Naive thymus-derived CD4-positive, alpha-beta T cell (primary cell): ENCODE measurements around the gene PCMT1. TPM values are rescaled to one million over a fixed set of nuclear protein-coding genes. Genes with fewer than 3 reads are reported as not detected.

Source experiments
- ATAC-seq: fragments of 150-1000 bp; cut with Tn5 transposase; 2 replicates; pipeline ENCODE4 v1.10.0; 2021; ENCODE audit warnings: mild to moderate bottlenecking, moderate library complexity
- CTCF ChIA-PET: fragments of 350-600 bp; sonication (Branson Sonifier 250); formaldehyde crosslinking; loops from one replicate; lab custom pipeline; 2021; ENCODE audit warnings: antibody characterized with exemption; lab: Charles Lee
- POLR2A ChIA-PET: fragments of 350-600 bp; sonication (Branson Sonifier 250); formaldehyde crosslinking; loops from one replicate; lab custom pipeline; 2021; ENCODE audit warnings: antibody characterized with exemption, inconsistent platforms; lab: Charles Lee
- DNase-seq, 9 donors: peaks; one replicate each; pipeline versions ENCODE4 v3.0.0 to v3.0.0-alpha.2; 2020 to 2022; ENCODE audit warnings: mixed read lengths in 1 of 9
- H3K27ac ChIP-seq: one replicate; pipeline ENCODE4 v1.7.0; 2013; ENCODE audit warnings: mild to moderate bottlenecking, low read depth, low read length, moderate library complexity
- H3K27me3 ChIP-seq, 2 donors: one replicate each; pipeline ENCODE4 v1.7.0; 2013; ENCODE audit warnings: low read length in 2 of 2, mild to moderate bottlenecking in 2 of 2, moderate library complexity in 2 of 2; ENCODE audit not compliant: control insufficient read depth in 2 of 2, insufficient read depth in 2 of 2
- H3K36me3 ChIP-seq, 3 experiments: 1 replicate in 2 of 3; 2 replicates in 1 of 3; pipeline ENCODE4 v1.7.0; 2013; ENCODE audit warnings: low read length in 3 of 3, mild to moderate bottlenecking in 3 of 3, moderate library complexity in 1 of 3; ENCODE audit not compliant: insufficient read depth in 3 of 3, control insufficient read depth in 2 of 3
- H3K4me1 ChIP-seq, 2 donors: one replicate each; pipeline ENCODE4 v1.7.0; 2013; ENCODE audit warnings: low read length in 2 of 2, mild to moderate bottlenecking in 2 of 2, moderate library complexity in 1 of 2; ENCODE audit not compliant: control insufficient read depth in 2 of 2, insufficient read depth in 2 of 2
- H3K4me3 ChIP-seq: 2 replicates; pipeline ENCODE4 v1.7.0; 2013; ENCODE audit warnings: mild to moderate bottlenecking, low read length
- H3K9me3 ChIP-seq, 3 experiments: 1 replicate in 2 of 3; 2 replicates in 1 of 3; pipeline ENCODE4 v1.7.0; 2013; ENCODE audit warnings: low read length in 3 of 3; ENCODE audit not compliant: control insufficient read depth in 2 of 3
- H3K27ac Mint-ChIP-seq, 9 donors: one replicate each; pipeline ENCODE4 v1.8.0; 2020 to 2022; ENCODE audit warnings: mixed read lengths in 9 of 9, mild to moderate bottlenecking in 8 of 9, moderate library complexity in 5 of 9, inconsistent platforms in 2 of 9
- H3K27me3 Mint-ChIP-seq, 5 donors: one replicate each; pipeline ENCODE4 v1.8.0; 2021 to 2022; ENCODE audit warnings: mixed read lengths in 5 of 5, mild to moderate bottlenecking in 1 of 5
- H3K36me3 Mint-ChIP-seq, 5 donors: one replicate each; pipeline ENCODE4 v1.8.0; 2020 to 2022; ENCODE audit warnings: mixed read lengths in 5 of 5, mild to moderate bottlenecking in 3 of 5, inconsistent platforms in 1 of 5
- H3K4me1 Mint-ChIP-seq, 7 donors: one replicate each; pipeline ENCODE4 v1.8.0; 2020 to 2022; ENCODE audit warnings: mixed read lengths in 7 of 7, mild to moderate bottlenecking in 3 of 7, inconsistent platforms in 1 of 7
- H3K4me3 Mint-ChIP-seq, 10 donors: one replicate each; pipeline ENCODE4 v1.8.0; 2020 to 2022; ENCODE audit warnings: mild to moderate bottlenecking in 10 of 10, mixed read lengths in 10 of 10, moderate library complexity in 6 of 10, inconsistent platforms in 2 of 10
- H3K9me3 Mint-ChIP-seq, 11 donors: one replicate each; pipeline ENCODE4 v1.8.0; 2020 to 2022; ENCODE audit warnings: mixed read lengths in 11 of 11, mild to moderate bottlenecking in 4 of 11, inconsistent platforms in 1 of 11, moderate library complexity in 1 of 11
- intact Hi-C, 2 donors: fragments of 100-400 bp; cut with micrococcal nuclease; formaldehyde crosslinking; loops; one replicate each; pipeline ENCODE4 v1.15.1; 2023
- polyA plus RNA-seq, 2 donors: library from polyadenylated mRNA; unstranded; fragments of 300-500 nt; fragmentation: Illumina TruSeq; gene quantifications; one replicate each; pipeline ENCODE4 v1.2.3, GENCODE V29; 2021
- total RNA-seq, 6 experiments: library from RNA in 5 of 6; stranded (reverse) in 5 of 6; gene quantifications; 1 replicate in 5 of 6; 2 replicates in 1 of 6; pipeline ENCODE4 v1.2.3 and lab custom pipeline; 2021 to 2026

PCMT1 gene
- total and polyA plus RNA-seq, 7 experiments from 2014 or later = 26.6 to 135 (median 51.9) TPM

DNA sequence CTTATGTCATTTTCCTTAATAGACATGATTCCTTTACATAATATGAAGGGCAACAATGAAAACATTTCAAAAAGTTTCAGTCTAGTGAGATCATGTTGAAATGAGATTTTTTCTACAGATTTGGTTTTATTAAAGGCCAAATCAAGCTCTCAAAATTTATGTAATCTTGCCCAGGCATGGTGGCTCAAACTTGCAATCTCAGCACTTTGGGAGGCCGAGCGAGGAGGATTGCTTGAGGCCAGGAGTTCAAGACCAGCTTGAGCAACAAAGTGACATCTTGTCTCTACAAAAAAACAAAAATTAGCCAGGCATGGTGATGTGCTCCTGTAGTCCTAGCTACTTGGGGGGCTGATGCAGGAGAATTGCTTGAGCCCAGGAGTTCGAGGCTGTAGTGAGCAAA, 63.8 kb downstream of the PCMT1 start:
- no peaks in the 10 kb centered on the region for H3K4me1 ChIP-seq
- no peaks in the 10 kb centered on the region for H3K9me3 ChIP-seq
- H3K36me3 ChIP-seq = peaks cover 0 to 7% (median 0%) of the 10 kb centered on the region in 3 experiments
- H3K27ac Mint-ChIP-seq = no peak overlapping the region
- no peaks in the 10 kb centered on the region for H3K9me3 Mint-ChIP-seq
- peaks cover 0 to 10% (median 0%) of the 10 kb centered on the region in 7 donors for H3K4me1 Mint-ChIP-seq
- H3K27ac ChIP-seq = no peak overlapping the region
- H3K4me3 ChIP-seq = no peak overlapping the region
- ATAC-seq (no peak), DNase-seq (no peak)
- no peaks in the 10 kb centered on the region for H3K27me3 ChIP-seq
- no peaks in the 10 kb centered on the region for H3K27me3 Mint-ChIP-seq
- ChIA-PET POLR2A (no interaction called here), CTCF (interaction anchor here (0.6 kb wide), 1 partner anchor 203 kb away, joined by 3 read pairs; no protein-coding TSS in a partner anchor)
- peaks cover 3 to 23% (median 18%) of the 10 kb centered on the region in 5 donors for H3K36me3 Mint-ChIP-seq
- H3K4me3 Mint-ChIP-seq = no peak overlapping the region
- intact Hi-C loops = no loop called here

GRCh38 chr6:149815788-149816187, 66.2 kb downstream of the PCMT1 start:
- Histone ChIP-seq H3K4me3 (no peak overlapping the region), H3K27me3 (no peaks in the 10 kb centered on the region), H3K27ac (no peak overlapping the region), H3K9me3 (no peaks in the 10 kb centered on the region), H3K36me3 (peaks cover 0 to 3% (median 0%) of the 10 kb centered on the region in 3 experiments), H3K4me1 (no peaks in the 10 kb centered on the region)
- intact Hi-C loops = no loop called here
- no peak overlapping the region for H3K4me3 Mint-ChIP-seq
- no peak overlapping the region for H3K27ac Mint-ChIP-seq
- ATAC-seq (no peak), DNase-seq (no peak)
- peaks cover 3 to 18% (median 15%) of the 10 kb centered on the region in 5 donors for H3K36me3 Mint-ChIP-seq
- no peaks in the 10 kb centered on the region for H3K27me3 Mint-ChIP-seq
- H3K4me1 Mint-ChIP-seq = peaks cover 0 to 2% (median 0%) of the 10 kb centered on the region in 7 donors
- CTCF ChIA-PET = no interaction called here
- POLR2A ChIA-PET = interaction anchor here (0.7 kb wide), 1 partner anchor 246 kb away, joined by 4 read pairs; no protein-coding TSS in a partner anchor
- no peaks in the 10 kb centered on the region for H3K9me3 Mint-ChIP-seq

- Histone ChIP-seq H3K4me3 (no peak overlapping the region), H3K9me3 (no peaks in the 10 kb centered on the region), H3K36me3 (no peaks in the 10 kb centered on the region), H3K27ac (no peak overlapping the region), H3K4me1 (no peaks in the 10 kb centered on the region), H3K27me3 (no peaks in the 10 kb centered on the region)
- H3K4me1 Mint-ChIP-seq = no peaks in the 10 kb centered on the region
- peaks cover 0 to 6% (median 0%) of the 10 kb centered on the region in 5 donors for H3K27me3 Mint-ChIP-seq
- ATAC-seq (no peak), DNase-seq (no peak)
- POLR2A ChIA-PET = interaction anchor here (0.7 kb wide), 1 partner anchor 251 kb away, joined by 3 read pairs; no protein-coding TSS in a partner anchor
- CTCF ChIA-PET = no interaction called here
- H3K4me3 Mint-ChIP-seq = no peak overlapping the region
- H3K36me3 Mint-ChIP-seq = peaks cover 0 to 6% (median 0%) of the 10 kb centered on the region in 5 donors
- no peaks in the 10 kb centered on the region for H3K9me3 Mint-ChIP-seq
- intact Hi-C loops = no loop called here
- no peak overlapping the region for H3K27ac Mint-ChIP-seq
Observed at GRCh38 chr6:149820506-149820905, 71.0 kb downstream of the PCMT1 start.

DNA sequence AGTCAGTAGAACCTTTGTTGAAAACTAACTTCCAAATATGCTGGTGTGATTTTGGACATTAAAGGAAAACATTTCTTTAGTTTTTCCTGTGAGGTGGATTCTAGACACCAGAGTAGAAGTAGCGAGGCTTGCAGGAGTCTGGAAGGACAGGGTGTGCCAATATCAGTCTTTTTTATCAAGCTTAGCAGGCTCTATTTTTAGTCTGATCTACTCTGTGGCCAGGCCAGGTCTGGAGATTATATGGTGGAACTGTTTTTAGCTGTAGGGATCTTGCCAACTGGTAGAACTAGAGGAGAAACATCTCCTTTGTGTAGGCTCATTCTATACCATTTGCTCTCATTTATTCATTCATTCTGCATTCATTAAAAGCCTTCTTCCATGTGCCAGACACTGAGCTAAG, 72.0 kb downstream of the PCMT1 start:
- no peaks in the 10 kb centered on the region for H3K27me3 ChIP-seq
- H3K27ac ChIP-seq = no peak overlapping the region
- DNase-seq = no peak
- H3K9me3 Mint-ChIP-seq = no peaks in the 10 kb centered on the region
- no peaks in the 10 kb centered on the region for H3K9me3 ChIP-seq
- peaks cover 0 to 6% (median 0%) of the 10 kb centered on the region in 5 donors for H3K27me3 Mint-ChIP-seq
- ChIA-PET CTCF (interaction anchor here (0.6 kb wide), 1 partner anchor 260 kb away, joined by 3 read pairs; no protein-coding TSS in a partner anchor), POLR2A (no interaction called here)
- H3K4me1 ChIP-seq = no peaks in the 10 kb centered on the region
- no peak overlapping the region for H3K4me3 ChIP-seq
- ATAC-seq = no peak
- H3K27ac Mint-ChIP-seq = no peak overlapping the region
- no peaks in the 10 kb centered on the region for H3K36me3 ChIP-seq
- no peak overlapping the region for H3K4me3 Mint-ChIP-seq
- H3K36me3 Mint-ChIP-seq = peaks cover 0 to 6% (median 0%) of the 10 kb centered on the region in 5 donors
- H3K4me1 Mint-ChIP-seq = no peaks in the 10 kb centered on the region
- intact Hi-C loops = no loop called here

DNA sequence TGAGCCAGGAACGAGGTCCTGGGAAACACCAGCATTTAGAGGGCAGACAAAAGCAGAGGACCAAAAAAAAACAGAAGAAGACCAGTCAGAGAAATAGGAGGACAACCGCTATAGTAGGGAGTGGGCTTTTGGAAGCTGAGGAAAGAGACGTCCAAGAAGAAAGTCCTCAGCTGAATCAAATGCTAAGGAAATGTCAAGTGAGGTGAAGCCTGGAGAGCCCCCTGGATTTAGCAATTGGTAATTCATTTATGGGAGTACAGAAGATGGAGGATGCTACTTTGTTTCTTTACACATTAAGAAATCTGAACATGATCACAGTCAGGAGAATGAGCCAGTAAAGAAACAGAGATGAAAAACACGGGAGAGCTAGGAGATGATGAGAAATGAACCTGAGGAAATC, 73.5 kb downstream of the PCMT1 start:
- Histone ChIP-seq H3K4me1 (no peaks in the 10 kb centered on the region), H3K9me3 (no peaks in the 10 kb centered on the region), H3K36me3 (no peaks in the 10 kb centered on the region), H3K27me3 (no peaks in the 10 kb centered on the region), H3K4me3 (no peak overlapping the region), H3K27ac (no peak overlapping the region)
- no peaks in the 10 kb centered on the region for H3K4me1 Mint-ChIP-seq
- no peak for DNase-seq
- peaks cover 0 to 6% (median 0%) of the 10 kb centered on the region in 5 donors for H3K27me3 Mint-ChIP-seq
- no peaks in the 10 kb centered on the region for H3K9me3 Mint-ChIP-seq
- intact Hi-C loops = loop anchor here in 1 of 2 donors (1.0 kb wide), 1 partner anchor 99 kb away; no protein-coding TSS in a partner anchor
- ChIA-PET POLR2A (interaction anchor here (0.6 kb wide), 1 partner anchor 778 kb away, joined by 3 read pairs; no protein-coding TSS in a partner anchor), CTCF (no interaction called here)
- peaks cover 0 to 6% (median 0%) of the 10 kb centered on the region in 5 donors for H3K36me3 Mint-ChIP-seq
- H3K4me3 Mint-ChIP-seq = no peak overlapping the region
- H3K27ac Mint-ChIP-seq = no peak overlapping the region
- ATAC-seq = no peak

DNA sequence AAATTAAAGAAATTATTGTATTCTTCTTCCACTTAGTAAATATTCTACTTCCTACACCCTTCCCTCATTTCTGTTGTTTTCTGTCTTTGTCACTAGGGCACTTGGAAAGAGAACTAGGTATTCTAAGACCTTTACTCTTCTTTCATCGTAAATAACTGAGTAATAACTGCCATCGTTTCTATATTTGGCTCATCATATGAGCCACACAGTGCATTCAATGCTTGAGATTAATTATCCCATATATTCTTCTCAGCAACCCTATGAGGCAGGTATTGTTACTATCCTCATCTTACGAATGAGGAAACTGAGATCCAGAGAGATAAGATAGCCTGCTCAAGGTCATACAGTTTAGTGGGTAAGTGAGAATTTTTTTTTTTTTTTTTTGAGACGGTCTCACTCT, 75.8 kb downstream of the PCMT1 start:
- Histone ChIP-seq H3K9me3 (no peaks in the 10 kb centered on the region), H3K27me3 (no peaks in the 10 kb centered on the region), H3K27ac (no peak overlapping the region), H3K4me1 (no peaks in the 10 kb centered on the region), H3K36me3 (no peaks in the 10 kb centered on the region), H3K4me3 (no peak overlapping the region)
- Mint-ChIP-seq H3K36me3 (peaks cover 0 to 6% (median 0%) of the 10 kb centered on the region in 5 donors), H3K27me3 (peaks cover 0 to 6% (median 0%) of the 10 kb centered on the region in 5 donors), H3K27ac (no peak overlapping the region), H3K4me3 (no peak overlapping the region), H3K9me3 (no peaks in the 10 kb centered on the region), H3K4me1 (no peaks in the 10 kb centered on the region)
- ChIA-PET CTCF (interaction anchor here (0.6 kb wide), 1 partner anchor 101 kb away, joined by 4 read pairs; no protein-coding TSS in a partner anchor), POLR2A (no interaction called here)
- DNase-seq = no peak
- intact Hi-C loops = no loop called here
- ATAC-seq = no peak
